ENCODE results near the gene PKIB.

Gene PKIB

GRCh38 chr6:122734529-122735395 lies 124.6 kb downstream of the PKIB start:
- no peak for DNase-seq
- Mint-ChIP-seq H3K27me3 (ENCODE audit: low read depth, poor library complexity) (no peaks in the 10 kb centered on the region), H3K9me3 (no peaks in the 10 kb centered on the region), H3K4me3 (no peak overlapping the region), H3K27ac (no peak overlapping the region), H3K4me1 (peaks cover 27% of the 10 kb centered on the region), H3K36me3 (ENCODE audit: low read depth) (no peaks in the 10 kb centered on the region)
- TF ChIP-seq, protein P1, sequence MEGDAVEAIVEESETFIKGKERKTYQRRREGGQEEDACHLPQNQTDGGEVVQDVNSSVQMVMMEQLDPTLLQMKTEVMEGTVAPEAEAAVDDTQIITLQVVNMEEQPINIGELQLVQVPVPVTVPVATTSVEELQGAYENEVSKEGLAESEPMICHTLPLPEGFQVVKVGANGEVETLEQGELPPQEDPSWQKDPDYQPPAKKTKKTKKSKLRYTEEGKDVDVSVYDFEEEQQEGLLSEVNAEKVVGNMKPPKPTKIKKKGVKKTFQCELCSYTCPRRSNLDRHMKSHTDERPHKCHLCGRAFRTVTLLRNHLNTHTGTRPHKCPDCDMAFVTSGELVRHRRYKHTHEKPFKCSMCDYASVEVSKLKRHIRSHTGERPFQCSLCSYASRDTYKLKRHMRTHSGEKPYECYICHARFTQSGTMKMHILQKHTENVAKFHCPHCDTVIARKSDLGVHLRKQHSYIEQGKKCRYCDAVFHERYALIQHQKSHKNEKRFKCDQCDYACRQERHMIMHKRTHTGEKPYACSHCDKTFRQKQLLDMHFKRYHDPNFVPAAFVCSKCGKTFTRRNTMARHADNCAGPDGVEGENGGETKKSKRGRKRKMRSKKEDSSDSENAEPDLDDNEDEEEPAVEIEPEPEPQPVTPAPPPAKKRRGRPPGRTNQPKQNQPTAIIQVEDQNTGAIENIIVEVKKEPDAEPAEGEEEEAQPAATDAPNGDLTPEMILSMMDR (IDR thresholded peaks at IDR 0.05): no peak

- Mint-ChIP-seq H3K36me3 (ENCODE audit: low read depth) (no peaks in the 10 kb centered on the region), H3K27me3 (ENCODE audit: low read depth, poor library complexity) (no peaks in the 10 kb centered on the region), H3K4me1 (peaks cover 27% of the 10 kb centered on the region), H3K4me3 (no peak overlapping the region), H3K27ac (no peak overlapping the region), H3K9me3 (no peaks in the 10 kb centered on the region)
- TF ChIP-seq, protein P1 (IDR thresholded peaks at IDR 0.05): no peak
- DNase-seq: no peak
These were observed 125.4 kb downstream of the PKIB start for GRCh38 chr6:122735582-122735981.

- Mint-ChIP-seq H3K4me3 (no peak overlapping the region), H3K4me1 (peaks cover 27% of the 10 kb centered on the region), H3K27me3 (ENCODE audit: low read depth, poor library complexity) (peaks cover 2% of the 10 kb centered on the region), H3K9me3 (no peaks in the 10 kb centered on the region), H3K36me3 (ENCODE audit: low read depth) (no peaks in the 10 kb centered on the region), H3K27ac (no peak overlapping the region)
- TF ChIP-seq, protein P1 (IDR thresholded peaks at IDR 0.05): no peak
- DNase-seq: no peak
These were observed 126.0 kb downstream of the PKIB start for GRCh38 chr6:122736163-122736562.

- no peak overlapping the region for H3K4me3 Mint-ChIP-seq
- H3K27me3 Mint-ChIP-seq (ENCODE audit: low read depth, poor library complexity): peaks cover 3% of the 10 kb centered on the region
- no peak overlapping the region for H3K27ac Mint-ChIP-seq
- no peak for DNase-seq
- H3K9me3 Mint-ChIP-seq: no peaks in the 10 kb centered on the region
- TF ChIP-seq, protein P1 (IDR thresholded peaks at IDR 0.05): no peak
- peaks cover 27% of the 10 kb centered on the region for H3K4me1 Mint-ChIP-seq
- no peaks in the 10 kb centered on the region for H3K36me3 Mint-ChIP-seq (ENCODE audit: low read depth)
These were observed 126.4 kb downstream of the PKIB start for GRCh38 chr6:122736616-122737015.

GRCh38 chr6:122740091-122740490 lies 129.9 kb downstream of the PKIB start:
- no peaks in the 10 kb centered on the region for H3K36me3 Mint-ChIP-seq (ENCODE audit: low read depth)
- TF ChIP-seq, protein P1 (IDR thresholded peaks at IDR 0.05): no peak
- no peak for DNase-seq
- no peak overlapping the region for H3K4me3 Mint-ChIP-seq
- no peak overlapping the region for H3K27ac Mint-ChIP-seq
- H3K4me1 Mint-ChIP-seq: peaks cover 18% of the 10 kb centered on the region
- H3K9me3 Mint-ChIP-seq: no peaks in the 10 kb centered on the region
- peaks cover 6% of the 10 kb centered on the region for H3K27me3 Mint-ChIP-seq (ENCODE audit: low read depth, poor library complexity)

GRCh38 chr6:122740936-122741335 lies 130.7 kb downstream of the PKIB start:
- Mint-ChIP-seq H3K4me3 (no peak overlapping the region), H3K9me3 (no peaks in the 10 kb centered on the region)
- DNase-seq: no peak

More at GRCh38 chr6:122740936-122741335, 130.7 kb downstream of the PKIB start:
- H3K36me3 Mint-ChIP-seq (ENCODE audit: low read depth): no peaks in the 10 kb centered on the region
- H3K4me1 Mint-ChIP-seq: peaks cover 9% of the 10 kb centered on the region
- peaks cover 6% of the 10 kb centered on the region for H3K27me3 Mint-ChIP-seq (ENCODE audit: low read depth, poor library complexity)
- TF ChIP-seq, protein P1 (IDR thresholded peaks at IDR 0.05): no peak
- H3K27ac Mint-ChIP-seq: no peak overlapping the region

All from nephron progenitor cell (in vitro differentiated cells).